ENCODE measurements around the gene DCDC2B.

GRCh38 chr1:32239337-32239736, 30.4 kb downstream of the DCDC2B start:
- no peak for TF ChIP-seq CTCF (IDR thresholded peaks at IDR 0.05; ENCODE audit: low read depth, low read length)
- no peak for TF ChIP-seq EZH2phosphoT487 (IDR thresholded peaks at IDR 0.05; ENCODE audit: low read depth)
